ENCODE measurements around the gene KCTD15.

GRCh38 chr19:33821871-33822270 lies 25.2 kb downstream of the KCTD15 start:
- no peak for TF ChIP-seq CTCF (conservative IDR thresholded peaks at IDR 0.05; ENCODE audit: low read length)
- no peak for TF ChIP-seq EZH2phosphoT487 (IDR thresholded peaks at IDR 0.05; ENCODE audit: borderline replicate concordance, low read depth, low read length)
